ENCODE results near the gene FOXP2.

DNA sequence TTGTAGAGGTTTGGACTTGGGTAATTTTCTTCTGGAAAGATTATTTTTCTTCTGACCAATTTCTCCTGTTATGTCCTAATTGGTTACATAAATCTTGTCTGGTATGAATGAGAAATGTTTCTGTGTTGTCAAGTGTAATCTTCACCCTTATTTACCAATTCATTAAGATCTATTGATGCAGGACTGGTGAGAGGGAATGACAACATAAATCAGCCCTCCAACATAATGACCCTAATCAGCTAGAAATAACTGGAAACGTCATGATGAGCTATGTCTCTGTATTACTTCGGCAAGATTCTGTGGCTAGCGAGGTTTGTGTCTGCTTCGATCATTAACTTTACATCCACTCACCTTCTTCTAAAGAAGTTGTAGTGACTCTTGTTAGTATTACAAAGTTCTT lies 3.5 kb downstream of the FOXP2 start:
- TF ChIP-seq, protein P1, sequence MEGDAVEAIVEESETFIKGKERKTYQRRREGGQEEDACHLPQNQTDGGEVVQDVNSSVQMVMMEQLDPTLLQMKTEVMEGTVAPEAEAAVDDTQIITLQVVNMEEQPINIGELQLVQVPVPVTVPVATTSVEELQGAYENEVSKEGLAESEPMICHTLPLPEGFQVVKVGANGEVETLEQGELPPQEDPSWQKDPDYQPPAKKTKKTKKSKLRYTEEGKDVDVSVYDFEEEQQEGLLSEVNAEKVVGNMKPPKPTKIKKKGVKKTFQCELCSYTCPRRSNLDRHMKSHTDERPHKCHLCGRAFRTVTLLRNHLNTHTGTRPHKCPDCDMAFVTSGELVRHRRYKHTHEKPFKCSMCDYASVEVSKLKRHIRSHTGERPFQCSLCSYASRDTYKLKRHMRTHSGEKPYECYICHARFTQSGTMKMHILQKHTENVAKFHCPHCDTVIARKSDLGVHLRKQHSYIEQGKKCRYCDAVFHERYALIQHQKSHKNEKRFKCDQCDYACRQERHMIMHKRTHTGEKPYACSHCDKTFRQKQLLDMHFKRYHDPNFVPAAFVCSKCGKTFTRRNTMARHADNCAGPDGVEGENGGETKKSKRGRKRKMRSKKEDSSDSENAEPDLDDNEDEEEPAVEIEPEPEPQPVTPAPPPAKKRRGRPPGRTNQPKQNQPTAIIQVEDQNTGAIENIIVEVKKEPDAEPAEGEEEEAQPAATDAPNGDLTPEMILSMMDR (IDR thresholded peaks at IDR 0.05; ENCODE audit: low read depth, low read length), result no peak
- no peak for TF ChIP-seq EZH2phosphoT487 (IDR thresholded peaks at IDR 0.05; ENCODE audit: low read depth)
